GM12873 (cell line): Measurements from ENCODE around the gene DMTF1.

Experiments used
- TF ChIP-seq, protein P1 (sequence below): IDR thresholded peaks from 2 replicates; pipeline ENCODE4 v1.5.1; 2012; ENCODE audit warnings: low read depth, mild to moderate bottlenecking, moderate library complexity, low read length, control low read depth; ENCODE audit not compliant: insufficient read depth; ENCODE audit errors: missing control alignments

DMTF1 gene

DNA sequence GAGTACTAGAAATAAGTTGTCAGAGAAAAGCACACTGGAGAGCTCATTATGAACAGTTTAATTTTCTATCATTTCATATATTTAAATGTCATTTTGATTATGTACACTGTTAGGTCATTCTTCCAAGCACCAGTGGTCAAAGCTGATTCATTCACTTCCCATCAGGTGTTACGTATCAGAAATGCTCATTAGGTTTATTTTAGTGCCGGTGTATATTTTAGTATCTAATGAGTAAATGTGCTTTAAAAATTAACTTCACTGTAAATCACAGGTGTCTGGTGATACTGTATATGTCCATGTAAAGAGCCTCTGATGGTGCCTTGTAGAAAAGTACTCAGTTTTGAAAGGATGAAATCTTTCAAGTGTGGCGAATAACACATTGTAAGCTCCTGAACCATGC lies 3.5 kb downstream of the DMTF1 start:
- TF ChIP-seq, protein P1, sequence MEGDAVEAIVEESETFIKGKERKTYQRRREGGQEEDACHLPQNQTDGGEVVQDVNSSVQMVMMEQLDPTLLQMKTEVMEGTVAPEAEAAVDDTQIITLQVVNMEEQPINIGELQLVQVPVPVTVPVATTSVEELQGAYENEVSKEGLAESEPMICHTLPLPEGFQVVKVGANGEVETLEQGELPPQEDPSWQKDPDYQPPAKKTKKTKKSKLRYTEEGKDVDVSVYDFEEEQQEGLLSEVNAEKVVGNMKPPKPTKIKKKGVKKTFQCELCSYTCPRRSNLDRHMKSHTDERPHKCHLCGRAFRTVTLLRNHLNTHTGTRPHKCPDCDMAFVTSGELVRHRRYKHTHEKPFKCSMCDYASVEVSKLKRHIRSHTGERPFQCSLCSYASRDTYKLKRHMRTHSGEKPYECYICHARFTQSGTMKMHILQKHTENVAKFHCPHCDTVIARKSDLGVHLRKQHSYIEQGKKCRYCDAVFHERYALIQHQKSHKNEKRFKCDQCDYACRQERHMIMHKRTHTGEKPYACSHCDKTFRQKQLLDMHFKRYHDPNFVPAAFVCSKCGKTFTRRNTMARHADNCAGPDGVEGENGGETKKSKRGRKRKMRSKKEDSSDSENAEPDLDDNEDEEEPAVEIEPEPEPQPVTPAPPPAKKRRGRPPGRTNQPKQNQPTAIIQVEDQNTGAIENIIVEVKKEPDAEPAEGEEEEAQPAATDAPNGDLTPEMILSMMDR: no peak

DNA sequence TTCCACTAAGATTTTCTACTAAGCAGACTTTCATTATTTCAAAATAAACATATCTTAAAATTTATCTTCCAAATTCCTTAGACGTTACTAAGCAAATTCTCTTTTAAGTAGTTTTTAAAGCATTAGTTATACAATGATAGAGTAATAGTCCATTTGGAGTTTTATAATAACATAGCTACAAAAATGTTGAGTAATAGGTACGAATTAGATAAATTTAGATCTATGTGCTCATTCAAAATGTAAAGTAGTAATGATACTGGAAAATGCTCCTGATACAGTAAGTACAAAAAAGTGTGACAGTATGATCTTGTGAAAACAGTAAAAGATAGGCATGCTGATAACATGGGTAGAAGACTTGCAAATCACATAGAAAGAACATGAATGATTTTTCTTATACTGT lies 4.5 kb downstream of the DMTF1 start:
- TF ChIP-seq, protein P1: no peak

DNA sequence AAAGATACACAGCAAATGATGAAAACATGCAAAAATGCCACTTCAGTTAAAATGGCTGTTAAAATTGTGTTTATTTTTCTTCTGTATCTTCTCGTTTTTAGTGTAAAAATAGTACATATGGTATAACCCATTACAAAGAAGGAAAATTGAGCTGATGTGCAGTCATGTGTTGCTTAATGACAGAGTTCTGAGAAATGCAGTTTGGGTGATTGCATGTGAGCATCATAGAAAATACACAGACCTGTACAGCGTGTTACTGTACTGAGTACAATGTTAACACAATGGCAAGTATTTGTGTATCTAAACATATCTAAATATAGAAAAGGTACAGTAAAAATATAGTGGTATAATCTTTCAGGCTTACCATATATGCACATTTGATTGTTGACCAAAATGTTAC lies 7.3 kb downstream of the DMTF1 start:
- TF ChIP-seq, protein P1: no peak

DNA sequence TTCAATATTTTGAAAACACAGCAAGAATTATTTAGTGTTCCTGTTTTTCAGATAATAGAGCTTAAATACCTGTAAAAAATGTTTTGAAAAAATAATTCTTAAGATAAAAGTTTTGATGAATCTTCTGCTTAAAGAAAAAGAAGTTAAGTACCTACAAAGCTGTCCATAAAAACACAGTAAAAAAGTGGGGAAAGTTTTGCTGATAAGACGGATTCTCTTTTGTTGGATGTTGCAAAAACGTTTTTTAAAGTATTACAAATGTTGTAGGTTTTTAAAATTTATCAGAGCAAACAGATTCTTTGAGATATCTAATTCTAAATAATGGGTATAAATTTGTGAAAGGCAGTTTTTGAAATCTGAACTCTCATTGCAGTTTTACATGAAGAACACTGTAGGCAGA lies 12.2 kb downstream of the DMTF1 start:
- TF ChIP-seq, protein P1: no peak

DNA sequence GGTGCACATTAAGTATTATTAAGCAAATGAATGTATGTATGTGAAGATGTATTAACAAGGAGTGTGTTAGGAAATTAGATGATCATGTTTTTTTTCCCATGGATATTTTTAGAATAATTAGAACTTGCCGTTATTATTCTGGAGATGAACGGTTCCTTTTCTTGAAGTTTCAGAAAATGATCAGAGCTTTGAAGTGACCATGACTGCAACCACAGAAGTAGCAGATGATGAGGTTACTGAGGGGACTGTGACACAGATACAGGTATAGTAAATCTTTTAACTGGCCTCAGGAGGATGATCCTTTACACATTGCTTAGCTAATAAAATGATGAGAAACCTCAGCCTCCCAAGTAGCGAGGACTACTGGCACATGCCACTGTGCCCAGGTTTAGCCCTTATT lies 18.6 kb downstream of the DMTF1 start:
- TF ChIP-seq, protein P1: no peak

DNA sequence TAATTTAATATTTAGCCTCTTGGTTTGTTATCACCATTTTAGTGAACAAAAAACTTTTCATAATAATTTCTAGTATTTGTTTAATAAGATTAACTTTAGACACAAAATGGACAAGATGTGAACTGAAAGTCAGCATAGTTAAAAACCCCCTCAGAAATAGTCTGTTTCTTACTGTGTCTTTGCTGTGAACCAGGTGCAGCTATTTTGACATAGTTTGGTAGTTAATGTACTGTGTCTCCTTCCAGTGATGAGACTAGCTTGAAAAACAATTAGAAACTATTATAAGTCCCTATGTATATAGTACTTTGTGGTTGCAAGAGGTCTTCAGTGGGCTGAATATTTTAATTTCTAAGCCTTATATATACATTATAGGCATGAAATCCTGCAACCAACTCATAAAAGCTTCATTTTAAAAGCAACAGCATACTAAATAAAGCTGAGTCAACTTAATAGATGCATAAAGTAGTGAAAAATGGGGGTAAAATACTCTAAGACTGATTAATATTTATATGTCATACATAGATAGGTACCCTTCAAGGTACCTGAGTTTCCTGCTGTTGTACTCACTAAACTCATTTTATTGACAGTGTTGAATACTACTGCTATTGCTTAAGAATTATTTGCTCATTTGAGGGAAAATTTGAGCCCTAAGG lies 19.2 kb downstream of the DMTF1 start:
- TF ChIP-seq, protein P1: no peak

DNA sequence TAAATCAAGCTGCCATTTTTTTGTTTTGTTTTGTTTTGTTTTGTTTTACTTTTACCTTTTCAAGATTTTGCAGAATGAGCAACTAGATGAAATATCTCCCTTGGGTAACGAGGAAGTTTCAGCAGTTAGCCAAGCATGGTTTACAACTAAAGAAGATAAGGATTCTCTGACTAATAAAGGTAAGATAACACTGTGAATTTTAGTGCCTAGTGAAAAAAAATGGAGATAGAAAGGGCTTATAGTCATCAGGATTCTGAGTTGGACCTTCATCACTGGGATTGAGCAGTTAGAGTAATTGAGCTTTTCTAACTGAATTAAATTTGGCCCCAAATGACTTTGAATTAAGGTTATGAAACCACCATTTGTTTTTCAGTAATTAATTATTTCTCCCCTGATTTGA lies 21.2 kb downstream of the DMTF1 start:
- TF ChIP-seq, protein P1: no peak
